Measurements from ENCODE around the gene NPIPB8. TPM values are rescaled to one million over a fixed set of nuclear protein-coding genes. Genes with fewer than 3 reads are reported as not detected.

The NPIPB8 gene
- total and polyA plus RNA-seq, 2 of the 13 experiments (the other 11 are each of a cell fraction or from before 2014, with no cell fraction given), result 0.49 to 2.3 TPM

DNA sequence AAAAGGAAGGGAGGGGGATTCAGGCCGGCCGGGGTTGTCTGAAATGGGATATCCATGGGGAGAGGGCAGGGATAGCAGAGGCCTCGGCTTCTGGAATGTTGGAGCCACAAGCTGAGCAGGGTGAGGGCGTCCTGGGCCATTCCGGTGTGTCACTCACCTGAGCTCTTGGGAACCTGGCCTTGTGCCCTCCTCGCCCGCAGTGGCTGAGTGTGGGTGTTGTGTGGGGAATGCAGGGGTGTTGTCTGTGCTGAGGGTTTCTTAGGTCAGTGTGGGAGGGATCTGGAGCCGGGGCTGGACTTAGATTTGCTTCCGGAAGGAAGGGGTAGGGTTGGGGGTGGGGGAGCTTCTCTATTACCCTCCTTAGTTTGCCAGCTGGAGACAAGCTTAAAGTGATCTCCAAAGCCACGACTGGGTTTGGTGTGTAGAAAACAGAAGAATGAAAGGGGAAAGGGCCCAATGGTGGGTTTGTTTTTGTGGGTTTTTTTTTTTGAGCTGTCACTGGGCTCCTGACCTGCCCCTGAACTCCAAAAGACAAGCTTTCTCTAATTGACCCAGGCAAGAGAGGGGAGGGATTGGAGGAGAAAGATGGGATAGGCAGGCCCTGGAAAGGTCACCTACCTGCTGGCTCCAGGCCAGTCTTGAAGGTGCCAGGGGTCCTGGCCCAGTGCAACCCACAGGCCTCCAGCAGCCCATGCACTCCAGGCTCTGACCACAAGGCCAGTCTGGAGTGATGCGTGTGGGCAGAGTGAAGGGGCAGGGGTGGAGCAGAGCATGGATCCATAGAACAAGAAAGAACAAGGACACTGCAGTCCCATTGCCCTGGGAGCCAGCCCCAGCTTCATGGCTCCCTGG is 40.8 kb upstream of the NPIPB8 start, which contains the start of gene SULT1A2 (continued):
- no peak for TF ChIP-seq PITX1 (CRISPR knock-in tag; IDR thresholded peaks at IDR 0.05)
- no peak for TF ChIP-seq FLYWCH1 (CRISPR knock-in tag; IDR thresholded peaks at IDR 0.05)
- no peak for TF ChIP-seq HOXA7 (CRISPR knock-in tag; IDR thresholded peaks at IDR 0.05)
- no peak for TF ChIP-seq CBX2 (IDR thresholded peaks at IDR 0.05; ENCODE audit: low read depth, low read length)
- TF ChIP-seq CBX2 (CRISPR knock-in tag; IDR thresholded peaks at IDR 0.05; ENCODE audit: low read depth), result no peak
- TF ChIP-seq ELF4 (CRISPR knock-in tag; IDR thresholded peaks at IDR 0.05; ENCODE audit: borderline replicate concordance), result no peak
- TF ChIP-seq, protein P1, sequence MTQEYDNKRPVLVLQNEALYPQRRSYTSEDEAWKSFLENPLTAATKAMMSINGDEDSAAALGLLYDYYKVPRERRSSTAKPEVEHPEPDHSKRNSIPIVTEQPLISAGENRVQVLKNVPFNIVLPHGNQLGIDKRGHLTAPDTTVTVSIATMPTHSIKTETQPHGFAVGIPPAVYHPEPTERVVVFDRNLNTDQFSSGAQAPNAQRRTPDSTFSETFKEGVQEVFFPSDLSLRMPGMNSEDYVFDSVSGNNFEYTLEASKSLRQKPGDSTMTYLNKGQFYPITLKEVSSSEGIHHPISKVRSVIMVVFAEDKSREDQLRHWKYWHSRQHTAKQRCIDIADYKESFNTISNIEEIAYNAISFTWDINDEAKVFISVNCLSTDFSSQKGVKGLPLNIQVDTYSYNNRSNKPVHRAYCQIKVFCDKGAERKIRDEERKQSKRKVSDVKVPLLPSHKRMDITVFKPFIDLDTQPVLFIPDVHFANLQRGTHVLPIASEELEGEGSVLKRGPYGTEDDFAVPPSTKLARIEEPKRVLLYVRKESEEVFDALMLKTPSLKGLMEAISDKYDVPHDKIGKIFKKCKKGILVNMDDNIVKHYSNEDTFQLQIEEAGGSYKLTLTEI (CRISPR knock-in tag; conservative IDR thresholded peaks at IDR 0.05), result no peak
- TF ChIP-seq KDM3A (CRISPR knock-in tag; IDR thresholded peaks at IDR 0.05; ENCODE audit: low read depth), result no peak; the same call in 1 of the 2 replicates
- no peak for TF ChIP-seq ZFP37 (CRISPR knock-in tag; IDR thresholded peaks at IDR 0.05; ENCODE audit: borderline replicate concordance)
- TF ChIP-seq MIXL1 (CRISPR knock-in tag; IDR thresholded peaks at IDR 0.05), result no peak
- no peak for TF ChIP-seq ZNF253 (CRISPR knock-in tag; IDR thresholded peaks at IDR 0.05; ENCODE audit: borderline replicate concordance)
- TF ChIP-seq, protein P2, sequence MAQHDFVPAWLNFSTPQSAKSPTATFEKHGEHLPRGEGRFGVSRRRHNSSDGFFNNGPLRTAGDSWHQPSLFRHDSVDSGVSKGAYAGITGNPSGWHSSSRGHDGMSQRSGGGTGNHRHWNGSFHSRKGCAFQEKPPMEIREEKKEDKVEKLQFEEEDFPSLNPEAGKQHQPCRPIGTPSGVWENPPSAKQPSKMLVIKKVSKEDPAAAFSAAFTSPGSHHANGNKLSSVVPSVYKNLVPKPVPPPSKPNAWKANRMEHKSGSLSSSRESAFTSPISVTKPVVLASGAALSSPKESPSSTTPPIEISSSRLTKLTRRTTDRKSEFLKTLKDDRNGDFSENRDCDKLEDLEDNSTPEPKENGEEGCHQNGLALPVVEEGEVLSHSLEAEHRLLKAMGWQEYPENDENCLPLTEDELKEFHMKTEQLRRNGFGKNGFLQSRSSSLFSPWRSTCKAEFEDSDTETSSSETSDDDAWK (CRISPR knock-in tag; IDR thresholded peaks at IDR 0.05), result no peak
- TF ChIP-seq ZNF644 (CRISPR knock-in tag; IDR thresholded peaks at IDR 0.05; ENCODE audit: low read depth), result no peak
- TF ChIP-seq SMARCE1 (IDR thresholded peaks at IDR 0.05; ENCODE audit: borderline replicate concordance), result no peak
- TF ChIP-seq MAFF (IDR thresholded peaks at IDR 0.05; ENCODE audit: low read depth, low read length), result no peak
- peak; percentile 87 for TF ChIP-seq RXRB (CRISPR knock-in tag; IDR thresholded peaks at IDR 0.05; ENCODE audit: borderline replicate concordance)
- TF ChIP-seq PCBP2 (optimal IDR thresholded peaks at IDR 0.05; ENCODE audit: low read depth, low read length, poor library complexity, severe bottlenecking), result no peak
- TF ChIP-seq, protein P3, sequence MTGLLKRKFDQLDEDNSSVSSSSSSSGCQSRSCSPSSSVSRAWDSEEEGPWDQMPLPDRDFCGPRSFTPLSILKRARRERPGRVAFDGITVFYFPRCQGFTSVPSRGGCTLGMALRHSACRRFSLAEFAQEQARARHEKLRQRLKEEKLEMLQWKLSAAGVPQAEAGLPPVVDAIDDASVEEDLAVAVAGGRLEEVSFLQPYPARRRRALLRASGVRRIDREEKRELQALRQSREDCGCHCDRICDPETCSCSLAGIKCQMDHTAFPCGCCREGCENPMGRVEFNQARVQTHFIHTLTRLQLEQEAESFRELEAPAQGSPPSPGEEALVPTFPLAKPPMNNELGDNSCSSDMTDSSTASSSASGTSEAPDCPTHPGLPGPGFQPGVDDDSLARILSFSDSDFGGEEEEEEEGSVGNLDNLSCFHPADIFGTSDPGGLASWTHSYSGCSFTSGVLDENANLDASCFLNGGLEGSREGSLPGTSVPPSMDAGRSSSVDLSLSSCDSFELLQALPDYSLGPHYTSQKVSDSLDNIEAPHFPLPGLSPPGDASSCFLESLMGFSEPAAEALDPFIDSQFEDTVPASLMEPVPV (CRISPR knock-in tag; IDR thresholded peaks at IDR 0.05), result no peak
- no peak for TF ChIP-seq ZNF34 (CRISPR knock-in tag; IDR thresholded peaks at IDR 0.05; ENCODE audit: borderline replicate concordance)
- no peak for TF ChIP-seq DR1 (CRISPR knock-in tag; IDR thresholded peaks at IDR 0.05)
- peak; percentile 9; the same call in 1 of the 2 replicates for TF ChIP-seq MAX (IDR thresholded peaks at IDR 0.05)
- no peak for TF ChIP-seq ZBTB37 (CRISPR knock-in tag; IDR thresholded peaks at IDR 0.05)

Data from HepG2 (cell line).